HG03558 (cell line): ENCODE data around the gene GPR137.
"Not testable (repeated sequence)": the region's sequence is repeated elsewhere in the genome, so short reads cannot be mapped to it uniquely, and the experiment has no call there.

Source experiments
- ATAC-seq: cut with Tn5 transposase; IDR thresholded peaks from one replicate; pipeline ENCODE4 v1.9.1; 2021; ENCODE audit warnings: moderate number of reproducible peaks; ENCODE audit not compliant: unreplicated experiment; ENCODE audit errors: extremely low read depth

GPR137 gene

GRCh38 chr11:64284962-64285884, at the start of gene GPR137:
GPR137 (plus strand) TSS chr11:64285848; CDS start chr11:64286525, 677 bp downstream.
- peak; percentile 33 for ATAC-seq

- no peak for ATAC-seq
Observed at GRCh38 chr11:64237484-64237951, 48.1 kb upstream of the GPR137 start.

GRCh38 chr11:64238076-64238475, 47.6 kb upstream of the GPR137 start:
- no peak for ATAC-seq

- no peak for ATAC-seq
Observed at GRCh38 chr11:64238999-64239398, 46.6 kb upstream of the GPR137 start.

- ATAC-seq, result no peak
Observed at GRCh38 chr11:64239662-64240434, 45.8 kb upstream of the GPR137 start.

- peak; percentile 28 for ATAC-seq
Observed at GRCh38 chr11:64240435-64241240, 45.0 kb upstream of the GPR137 start, which contains the start of gene FKBP2. FKBP2 (plus strand) TSS chr11:64241095; CDS start chr11:64242388, 1,293 bp downstream.

- peak; percentile 34 for ATAC-seq
Observed at GRCh38 chr11:64241241-64241490, 44.5 kb upstream of the GPR137 start.

- no peak for ATAC-seq
Observed at GRCh38 chr11:64241491-64242374, 43.9 kb upstream of the GPR137 start.

GRCh38 chr11:64243236-64243854, 42.3 kb upstream of the GPR137 start:
- no peak for ATAC-seq

GRCh38 chr11:64244107-64244506, 41.5 kb upstream of the GPR137 start:
- ATAC-seq, result no peak

GRCh38 chr11:64244966-64245365, 40.7 kb upstream of the GPR137 start:
- no peak for ATAC-seq

- no peak for ATAC-seq
Observed at GRCh38 chr11:64245401-64245796, 40.2 kb upstream of the GPR137 start.

- no peak for ATAC-seq
Observed at GRCh38 chr11:64245797-64246620, 39.6 kb upstream of the GPR137 start.

GRCh38 chr11:64246621-64246870, 39.1 kb upstream of the GPR137 start:
- not testable (repeated sequence) for ATAC-seq

GRCh38 chr11:64246871-64247728, 38.5 kb upstream of the GPR137 start, which contains the start of gene PPP1R14B:
PPP1R14B (minus strand) TSS chr11:64246943; CDS start chr11:64246673, 270 bp downstream.
- no peak for ATAC-seq

GRCh38 chr11:64247729-64248531, 37.7 kb upstream of the GPR137 start:
- ATAC-seq, result no peak

GRCh38 chr11:64248578-64248977, 37.1 kb upstream of the GPR137 start:
- ATAC-seq, result no peak
